SK-N-SH treated with all-trans-retinoic acid at 6 μM for 48 hours (cell line): Measurements from ENCODE around the gene INPP5B.

Experiments
- BACH2 ChIP-seq: fragments of 250-450 bp; sonication (Bioruptor Pico); IDR thresholded peaks from 2 replicates; pipeline ENCODE4 v1.9.0; 2021; ENCODE audit warnings: mild to moderate bottlenecking, borderline replicate concordance
- ISL1 ChIP-seq: fragments of 250-450 bp; sonication (Bioruptor Pico); IDR thresholded peaks from 2 replicates; pipeline ENCODE4 v2.1.2; 2022; ENCODE audit warnings: mild to moderate bottlenecking, moderate library complexity
- ZC3H10 ChIP-seq: fragments of 250-450 bp; sonication (Bioruptor Pico); IDR thresholded peaks from 2 replicates; pipeline ENCODE4 v1.5.1; 2021; ENCODE audit warnings: mild to moderate bottlenecking, moderate library complexity
- ZFP30 ChIP-seq: fragments of 450-650 bp; formaldehyde crosslinking; IDR thresholded peaks from 2 replicates; pipeline ENCODE4 v1.5.0; 2022; ENCODE audit warnings: mild to moderate bottlenecking, moderate library complexity
- TF ChIP-seq, protein P1 (sequence below): fragments of 250-450 bp; sonication (Bioruptor Pico); IDR thresholded peaks from 2 replicates; pipeline ENCODE4 v1.5.1; 2021; ENCODE audit warnings: mild to moderate bottlenecking, moderate library complexity

DNA sequence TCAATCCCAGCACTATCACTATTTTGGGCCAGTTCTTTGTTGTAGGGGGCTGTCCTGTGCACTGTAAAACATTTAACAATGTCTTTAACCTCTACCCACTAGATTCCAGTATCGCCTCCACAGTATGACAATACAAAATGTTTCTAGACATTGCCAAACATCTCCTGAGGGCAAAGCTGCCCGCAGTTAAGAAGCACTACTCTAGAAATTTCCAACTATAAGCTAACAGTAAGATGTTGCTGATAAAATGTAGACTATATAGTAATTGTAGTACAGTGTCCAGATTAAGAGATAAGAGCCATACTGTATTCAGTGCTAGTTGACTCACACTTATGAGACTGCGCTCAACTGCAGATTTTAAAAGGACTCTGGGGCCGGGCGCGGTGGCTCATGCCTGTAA, 92.4 kb downstream of the INPP5B start:
- no peak for TF ChIP-seq BACH2 (CRISPR knock-in tag)
- TF ChIP-seq ZFP30 (CRISPR knock-in tag), result no peak
- TF ChIP-seq, protein P1, sequence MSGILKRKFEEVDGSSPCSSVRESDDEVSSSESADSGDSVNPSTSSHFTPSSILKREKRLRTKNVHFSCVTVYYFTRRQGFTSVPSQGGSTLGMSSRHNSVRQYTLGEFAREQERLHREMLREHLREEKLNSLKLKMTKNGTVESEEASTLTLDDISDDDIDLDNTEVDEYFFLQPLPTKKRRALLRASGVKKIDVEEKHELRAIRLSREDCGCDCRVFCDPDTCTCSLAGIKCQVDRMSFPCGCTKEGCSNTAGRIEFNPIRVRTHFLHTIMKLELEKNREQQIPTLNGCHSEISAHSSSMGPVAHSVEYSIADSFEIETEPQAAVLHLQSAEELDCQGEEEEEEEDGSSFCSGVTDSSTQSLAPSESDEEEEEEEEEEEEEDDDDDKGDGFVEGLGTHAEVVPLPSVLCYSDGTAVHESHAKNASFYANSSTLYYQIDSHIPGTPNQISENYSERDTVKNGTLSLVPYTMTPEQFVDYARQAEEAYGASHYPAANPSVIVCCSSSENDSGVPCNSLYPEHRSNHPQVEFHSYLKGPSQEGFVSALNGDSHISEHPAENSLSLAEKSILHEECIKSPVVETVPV (CRISPR knock-in tag), result no peak
- TF ChIP-seq ISL1, result no peak
- no peak for TF ChIP-seq ZC3H10 (CRISPR knock-in tag)
